Gastroesophageal sphincter (tissue), 4 donors: Measurements from ENCODE around the gene AFG1L. TPM values are rescaled to one million over a fixed set of nuclear protein-coding genes. Genes with fewer than 3 reads are reported as not detected.
"Not testable (repeated sequence)": the region's sequence is repeated elsewhere in the genome, so short reads cannot be mapped to it uniquely, and the experiment has no call there.

Experiments
- ATAC-seq: fragments of 150-250 bp; one replicate; pipeline ENCODE4 v1.9.1; 2016; ENCODE audit warnings: mild to moderate bottlenecking, moderate library complexity
- H3K27ac ChIP-seq, 4 donors: fragments of 200-600 bp; sonication (generic) in 3 of 4; 1 replicate in 3 of 4; 2 replicates in 1 of 4; pipeline ENCODE4 v1.5.1; 2016 to 2019
- H3K27me3 ChIP-seq: fragments of 200-600 bp; sonication (generic); one replicate; pipeline ENCODE4 v1.5.1; 2019
- H3K36me3 ChIP-seq, 2 donors: fragments of 200-600 bp; sonication (generic); one replicate each; pipeline ENCODE4 v1.5.1; 2019; ENCODE audit warnings: control low read depth in 1 of 2
- H3K4me1 ChIP-seq, 3 donors: fragments of 200-600 bp; sonication (generic); 1 replicate in 2 of 3; 2 replicates in 1 of 3; pipeline ENCODE4 v1.5.1; 2016 to 2019; ENCODE audit warnings: control low read depth in 2 of 3
- H3K4me3 ChIP-seq, 2 donors: fragments of 200-600 bp; sonication (generic); one replicate each; pipeline ENCODE4 v1.5.1; 2019; ENCODE audit warnings: mild to moderate bottlenecking in 1 of 2, moderate library complexity in 1 of 2
- H3K9me3 ChIP-seq, 3 donors: fragments of 200-600 bp; sonication (generic); one replicate each; pipeline ENCODE4 v1.5.1; 2017 to 2019; ENCODE audit warnings: control low read depth in 2 of 3
- EP300 ChIP-seq: sonication (generic); formaldehyde crosslinking; IDR thresholded peaks from one replicate; pipeline ENCODE4 v1.6.1; 2017; ENCODE audit warnings: antibody characterized with exemption, mild to moderate bottlenecking
- POLR2A ChIP-seq, 2 donors: fragments of 450-650 bp; IDR thresholded peaks; one replicate each; pipeline ENCODE4 v1.6.1; 2017; ENCODE audit warnings: antibody characterized with exemption in 2 of 2, mild to moderate bottlenecking in 2 of 2, moderate library complexity in 1 of 2
- POLR2AphosphoS5 ChIP-seq: sonication (generic); formaldehyde crosslinking; IDR thresholded peaks from one replicate; pipeline ENCODE4 v1.6.1; 2017; ENCODE audit warnings: antibody characterized with exemption
- WGBS, 2 donors: methylation state at CpG; one replicate each; pipeline ENCODE4 v1.1.5; 2018; ENCODE audit warnings: low coverage in 1 of 2; 5-methylcytosine and 5-hydroxymethylcytosine counted together
- total RNA-seq, 4 donors: library from RNA; depleted of rRNA; stranded (reverse); fragments of >200 nt; gene quantifications; one replicate each; pipeline ENCODE4 v1.1.0, GENCODE V29; 2016
- TF ChIP-seq, protein P1 (sequence below), 4 experiments: fragments of 200-600 bp in 2 of 4; fragments of 450-650 bp in 2 of 4; sonication (generic) in 1 of 4; IDR thresholded peaks; one replicate each; pipeline ENCODE4 v1.5.1; 2017 to 2019; ENCODE audit warnings: antibody characterized with exemption in 4 of 4, mild to moderate bottlenecking in 2 of 4, moderate library complexity in 2 of 4

The AFG1L gene
- total RNA-seq, 4 donors from 2014 or later = 1.6 to 7.6 (median 5.7) TPM

DNA sequence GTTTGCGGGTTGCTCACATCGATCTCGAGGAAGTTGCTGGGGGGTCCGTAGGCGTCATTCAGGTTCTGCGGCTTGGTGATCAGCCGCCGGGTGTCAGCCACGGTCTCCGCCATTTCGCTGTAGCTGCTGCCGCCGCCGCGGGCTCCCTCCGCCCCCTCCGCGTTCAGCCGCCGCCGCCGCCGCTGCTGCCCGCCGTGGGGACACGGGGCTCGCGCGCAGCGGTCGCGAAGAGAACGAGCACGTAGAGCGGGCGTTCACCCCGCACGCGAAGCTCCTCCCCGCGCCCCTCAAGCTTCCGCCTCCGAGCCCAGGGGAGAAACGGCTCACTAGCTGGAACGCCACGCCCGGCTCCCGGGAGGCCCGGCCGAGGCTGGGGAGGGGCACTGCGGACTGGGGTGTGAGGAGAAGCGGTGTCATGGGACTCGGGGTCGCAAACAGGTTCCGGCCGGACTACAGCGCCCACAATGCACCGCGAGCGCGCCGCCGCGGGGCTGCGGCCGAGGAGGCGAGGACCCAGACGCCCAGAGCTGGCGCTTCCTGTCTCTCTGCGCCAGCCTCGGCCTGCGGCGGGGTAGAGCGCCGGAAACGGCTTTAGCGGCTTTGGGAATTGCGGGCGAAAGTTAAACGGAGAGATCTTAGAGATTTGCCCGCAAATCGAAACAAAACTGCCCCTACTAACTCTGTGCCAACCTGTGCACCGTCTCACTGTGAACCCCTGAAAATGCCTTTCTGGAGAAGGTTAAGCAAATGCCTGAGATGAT lies 33.9 kb upstream of the AFG1L start, which contains the start of gene SNX3:
SNX3 (minus strand) TSS at position 232 of the 761 bp plus-strand sequence; CDS start at position 113, 119 bp downstream.
- Histone ChIP-seq H3K4me3 (peak within 1 kb of the TSS; percentile 67 to 84), H3K27me3 (no peaks in the 10 kb centered on the region), H3K9me3 (no peaks in the 10 kb centered on the region), H3K27ac (peak within 1 kb of the TSS; percentile 78 to 99 (median 96)), H3K4me1 (peaks cover 0 to 47% (median 9%) of the 10 kb centered on the region in 3 donors), H3K36me3 (peaks cover 0 to 5% of the 10 kb centered on the region in 2 donors)
- TF ChIP-seq EP300 = no peak
- TF ChIP-seq, protein P1, sequence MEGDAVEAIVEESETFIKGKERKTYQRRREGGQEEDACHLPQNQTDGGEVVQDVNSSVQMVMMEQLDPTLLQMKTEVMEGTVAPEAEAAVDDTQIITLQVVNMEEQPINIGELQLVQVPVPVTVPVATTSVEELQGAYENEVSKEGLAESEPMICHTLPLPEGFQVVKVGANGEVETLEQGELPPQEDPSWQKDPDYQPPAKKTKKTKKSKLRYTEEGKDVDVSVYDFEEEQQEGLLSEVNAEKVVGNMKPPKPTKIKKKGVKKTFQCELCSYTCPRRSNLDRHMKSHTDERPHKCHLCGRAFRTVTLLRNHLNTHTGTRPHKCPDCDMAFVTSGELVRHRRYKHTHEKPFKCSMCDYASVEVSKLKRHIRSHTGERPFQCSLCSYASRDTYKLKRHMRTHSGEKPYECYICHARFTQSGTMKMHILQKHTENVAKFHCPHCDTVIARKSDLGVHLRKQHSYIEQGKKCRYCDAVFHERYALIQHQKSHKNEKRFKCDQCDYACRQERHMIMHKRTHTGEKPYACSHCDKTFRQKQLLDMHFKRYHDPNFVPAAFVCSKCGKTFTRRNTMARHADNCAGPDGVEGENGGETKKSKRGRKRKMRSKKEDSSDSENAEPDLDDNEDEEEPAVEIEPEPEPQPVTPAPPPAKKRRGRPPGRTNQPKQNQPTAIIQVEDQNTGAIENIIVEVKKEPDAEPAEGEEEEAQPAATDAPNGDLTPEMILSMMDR (IDR thresholded peaks at IDR 0.05) = peak in 2 of 4 experiments; percentile 12 to 40
- peak; percentile 66 to 74 for TF ChIP-seq POLR2A (IDR thresholded peaks at IDR 0.05)
- peak; percentile 67 for TF ChIP-seq POLR2AphosphoS5
- peak; percentile 97 for ATAC-seq
- WGBS, 2 donors = 0% methylated on average over 3 of the region's 83 CpGs; no CpG with 5 or more reads in 1 of the 2 donors

DNA sequence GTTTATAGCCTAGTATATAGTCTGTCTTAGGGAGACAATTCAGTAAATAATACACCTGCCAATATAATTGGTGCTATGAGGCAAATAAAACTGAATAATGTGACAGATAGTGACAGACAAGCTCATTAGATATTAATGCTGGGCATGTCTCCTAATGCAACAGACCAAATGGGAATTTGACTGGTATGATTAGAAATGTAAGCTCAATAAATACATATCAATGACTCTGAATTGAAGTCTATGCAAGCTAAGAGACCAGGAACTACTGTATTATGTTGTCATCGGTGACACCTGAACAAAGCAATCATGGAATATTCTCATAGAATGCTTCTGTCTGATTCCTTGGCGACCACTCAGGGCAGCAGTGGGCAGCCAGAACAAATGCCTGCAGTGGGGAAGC lies 31.5 kb upstream of the AFG1L start:
- Histone ChIP-seq H3K9me3 (no peaks in the 10 kb centered on the region), H3K36me3 (no peaks in the 10 kb centered on the region), H3K27ac (no peak overlapping the region), H3K4me1 (peaks cover 0 to 23% (median 4%) of the 10 kb centered on the region in 3 donors), H3K27me3 (no peaks in the 10 kb centered on the region), H3K4me3 (no peak overlapping the region)
- ATAC-seq = no peak
- 66 to 88% methylated on average over 2 of the region's 2 CpGs for WGBS, 2 donors
- TF ChIP-seq, protein P1 (IDR thresholded peaks at IDR 0.05) = no peak
- TF ChIP-seq POLR2A (IDR thresholded peaks at IDR 0.05) (no peak), EP300 (no peak), POLR2AphosphoS5 (no peak)

DNA sequence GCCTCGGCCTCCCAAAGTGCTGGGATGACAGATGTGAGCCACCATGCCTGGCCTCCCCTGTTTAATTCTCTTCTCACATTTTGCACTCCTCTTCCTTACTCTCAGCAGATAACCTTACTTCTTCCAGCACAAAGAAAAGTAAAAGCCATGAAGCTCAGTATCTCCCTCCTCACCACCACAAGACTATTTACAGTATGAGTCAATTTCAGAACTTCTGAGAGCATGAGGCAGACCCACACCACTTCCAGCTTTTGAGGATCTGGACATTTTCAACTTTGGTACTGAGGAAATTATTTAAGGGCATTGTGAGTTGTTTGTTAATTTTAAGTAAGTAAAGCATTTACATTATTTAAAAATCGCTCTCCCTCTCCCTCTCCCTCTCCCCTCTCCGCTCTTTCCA lies 26.0 kb upstream of the AFG1L start:
- ATAC-seq = no peak
- TF ChIP-seq, protein P1 (IDR thresholded peaks at IDR 0.05) = no peak
- TF ChIP-seq EP300 = no peak
- 60 to 96% methylated on average over 2 to 3 of the region's 3 CpGs for WGBS, 2 donors

DNA sequence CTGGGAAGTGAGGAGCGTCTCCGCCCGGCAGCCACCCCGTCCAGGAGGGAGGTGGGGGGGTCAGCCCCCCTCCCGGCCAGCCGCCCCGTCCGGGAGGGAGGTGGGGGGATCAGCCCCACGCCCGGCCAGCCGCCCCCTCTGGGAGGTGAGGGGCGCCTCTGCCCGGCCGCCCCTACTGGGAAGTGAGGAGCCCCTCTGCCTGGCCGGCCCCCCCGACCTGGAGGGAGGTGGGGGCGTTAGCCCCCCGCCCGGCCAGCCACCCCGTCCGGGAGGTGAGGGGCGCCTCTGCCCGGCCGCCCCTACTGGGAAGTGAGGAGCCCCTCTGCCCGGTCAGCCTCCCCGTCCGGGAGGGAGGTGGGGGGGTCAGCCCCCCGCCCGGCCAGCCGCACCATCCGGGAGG lies 24.9 kb upstream of the AFG1L start:
- not testable (repeated sequence) for H3K36me3 ChIP-seq, H3K27me3 ChIP-seq, H3K27ac ChIP-seq, H3K4me1 ChIP-seq, H3K4me3 ChIP-seq, ATAC-seq, H3K9me3 ChIP-seq
- WGBS, 2 donors = no CpG with 5 or more reads among the region's 31 CpGs

More for the DNA sequence above, 26.0 kb upstream of the AFG1L start:
- Histone ChIP-seq H3K4me1 (no peaks in the 10 kb centered on the region), H3K4me3 (no peak overlapping the region), H3K36me3 (no peaks in the 10 kb centered on the region), H3K9me3 (no peaks in the 10 kb centered on the region), H3K27ac (no peak overlapping the region), H3K27me3 (peaks cover 4% of the 10 kb centered on the region)

DNA sequence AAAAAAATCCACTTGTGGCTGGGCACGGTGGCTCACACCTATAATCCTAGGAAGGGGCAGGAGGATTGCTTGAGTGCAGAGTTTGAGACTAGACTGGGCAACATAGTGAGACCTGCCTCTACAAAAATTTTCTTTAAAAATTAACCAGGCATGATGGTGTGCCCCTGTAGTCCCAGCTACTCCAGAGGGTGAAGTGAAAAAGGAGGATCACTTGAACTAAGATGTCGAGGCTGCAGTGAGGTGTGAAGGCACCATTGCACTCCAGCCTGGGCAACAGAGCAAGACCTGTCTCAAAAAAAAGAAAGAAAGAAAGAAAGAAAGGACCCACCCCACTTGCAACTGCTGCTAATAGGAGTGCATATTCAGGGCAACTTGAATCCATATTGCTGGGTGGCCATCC lies 20.3 kb upstream of the AFG1L start:
- H3K27ac ChIP-seq = no peak overlapping the region
- ATAC-seq = no peak
- H3K4me1 ChIP-seq = no peaks in the 10 kb centered on the region
- no peaks in the 10 kb centered on the region for H3K9me3 ChIP-seq
- WGBS, 2 donors = 56 to 70% methylated on average over 2 of the region's 2 CpGs
- H3K36me3 ChIP-seq = no peaks in the 10 kb centered on the region
- peaks cover 4% of the 10 kb centered on the region for H3K27me3 ChIP-seq
- TF ChIP-seq POLR2A (IDR thresholded peaks at IDR 0.05) = no peak
- no peak for TF ChIP-seq POLR2AphosphoS5
- TF ChIP-seq EP300 = no peak
- TF ChIP-seq, protein P1 (IDR thresholded peaks at IDR 0.05) = no peak
- no peak overlapping the region for H3K4me3 ChIP-seq
